SHP77 (cell line): ENCODE results near the gene FRMD1.

Source experiments
- DNase-seq, 2 experiments: peaks; one replicate each; lab custom pipeline; 2025; lab: John Stamatoyannopoulos, UW

Gene FRMD1

DNA sequence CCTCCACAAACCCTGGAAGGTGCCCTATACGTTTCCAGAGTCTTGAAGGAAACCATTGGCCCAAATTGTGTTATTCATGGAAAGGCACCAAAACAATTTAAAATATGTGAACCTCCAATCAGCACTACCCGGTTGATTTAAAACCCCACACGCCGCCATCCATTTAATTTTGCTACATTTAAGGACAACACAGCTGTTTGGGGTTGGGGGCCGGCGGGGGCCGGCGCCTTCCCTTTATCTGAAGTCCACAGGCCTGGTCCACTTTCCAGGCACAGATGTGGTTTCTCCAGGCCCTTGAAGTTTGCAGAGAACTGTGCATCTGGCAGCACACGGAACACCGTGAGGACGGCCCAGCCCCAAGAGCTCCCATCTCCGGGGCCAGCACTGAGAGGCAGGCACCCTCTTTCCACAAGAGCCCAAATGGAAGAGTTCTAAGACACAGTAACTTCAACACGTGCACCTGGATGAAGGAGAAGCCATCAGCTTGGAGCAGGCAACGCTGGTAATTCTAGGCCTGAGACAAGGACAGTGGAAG, 16.8 kb upstream of the FRMD1 start:
- no peak for DNase-seq

DNA sequence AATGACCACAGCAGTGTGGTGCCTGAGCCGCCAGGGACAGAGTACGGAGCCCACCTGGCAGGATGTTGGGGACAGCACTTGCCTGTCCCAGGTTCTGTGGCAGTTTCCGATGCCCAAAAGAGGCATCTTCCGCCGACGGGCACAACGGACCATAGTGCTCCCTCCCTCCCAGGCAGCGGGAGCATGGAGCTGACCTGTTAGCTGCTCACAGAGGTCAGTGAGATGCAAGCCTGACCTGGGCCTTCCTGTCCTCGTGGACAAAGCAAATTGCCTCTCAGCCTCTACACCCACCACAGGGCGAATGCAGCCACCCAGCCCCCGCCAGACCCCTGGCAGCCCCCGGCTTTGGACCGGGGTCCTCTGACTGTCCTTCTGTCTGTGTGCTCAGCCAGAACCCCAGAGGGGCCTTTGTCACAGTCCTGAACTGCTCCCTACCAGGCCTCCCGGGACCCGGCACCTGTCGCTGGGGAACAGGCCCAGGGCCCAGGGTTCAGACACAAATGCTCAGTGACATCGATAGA, 16.2 kb upstream of the FRMD1 start:
- DNase-seq = no peak

GRCh38 chr6:168093634-168094033, 14.6 kb upstream of the FRMD1 start:
- DNase-seq = no peak

DNA sequence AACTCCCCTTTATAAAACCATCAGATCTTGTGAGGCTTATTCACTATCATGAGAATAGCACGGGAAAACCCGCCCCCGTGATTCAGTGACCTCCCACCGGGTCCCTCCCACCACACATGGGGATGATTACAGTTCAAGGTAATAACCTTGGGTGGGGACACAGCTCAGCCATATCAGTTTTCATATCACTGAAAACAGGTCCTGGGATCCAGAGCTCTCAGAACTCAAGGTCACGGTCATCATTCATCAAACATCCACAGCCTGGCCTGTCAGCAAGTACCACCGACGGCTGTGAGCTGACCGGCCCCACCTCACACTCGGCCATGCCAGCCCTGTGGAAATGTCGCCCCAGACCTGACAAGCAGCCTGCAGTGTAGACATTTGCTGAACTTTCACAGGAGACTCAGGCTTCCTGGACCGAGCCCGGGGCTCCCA, 14.1 kb upstream of the FRMD1 start:
- no peak for DNase-seq

GRCh38 chr6:168092541-168092940, 13.5 kb upstream of the FRMD1 start:
- DNase-seq = no peak

GRCh38 chr6:168091381-168092264, 12.6 kb upstream of the FRMD1 start:
- DNase-seq = peak in 1 of 2 experiments; percentile 41

DNA sequence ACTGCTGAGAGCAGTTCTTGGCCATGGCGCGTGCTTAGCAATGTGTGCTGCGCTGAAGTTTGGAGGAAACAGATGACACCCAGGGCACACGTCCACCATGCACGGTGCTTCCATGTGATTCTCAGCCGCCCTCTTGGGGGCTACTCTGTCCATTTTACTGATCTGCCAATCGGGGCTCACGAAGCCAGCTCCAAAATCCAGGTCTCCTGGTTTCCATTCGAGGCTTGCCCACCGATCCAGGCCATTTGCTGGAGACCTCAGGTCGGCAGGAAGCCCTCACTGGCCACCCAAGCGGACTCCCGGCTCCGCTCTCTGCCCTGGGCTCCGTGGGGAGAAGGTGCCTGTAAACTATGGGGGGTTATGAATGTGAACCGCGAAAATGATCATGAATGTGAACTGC, 11.7 kb upstream of the FRMD1 start:
- DNase-seq = no peak

- DNase-seq = no peak
These were observed 11.2 kb upstream of the FRMD1 start for GRCh38 chr6:168090064-168090690.

- DNase-seq = peak in 1 of 2 experiments; percentile 39
These were observed 10.4 kb upstream of the FRMD1 start for GRCh38 chr6:168089186-168090063.

DNA sequence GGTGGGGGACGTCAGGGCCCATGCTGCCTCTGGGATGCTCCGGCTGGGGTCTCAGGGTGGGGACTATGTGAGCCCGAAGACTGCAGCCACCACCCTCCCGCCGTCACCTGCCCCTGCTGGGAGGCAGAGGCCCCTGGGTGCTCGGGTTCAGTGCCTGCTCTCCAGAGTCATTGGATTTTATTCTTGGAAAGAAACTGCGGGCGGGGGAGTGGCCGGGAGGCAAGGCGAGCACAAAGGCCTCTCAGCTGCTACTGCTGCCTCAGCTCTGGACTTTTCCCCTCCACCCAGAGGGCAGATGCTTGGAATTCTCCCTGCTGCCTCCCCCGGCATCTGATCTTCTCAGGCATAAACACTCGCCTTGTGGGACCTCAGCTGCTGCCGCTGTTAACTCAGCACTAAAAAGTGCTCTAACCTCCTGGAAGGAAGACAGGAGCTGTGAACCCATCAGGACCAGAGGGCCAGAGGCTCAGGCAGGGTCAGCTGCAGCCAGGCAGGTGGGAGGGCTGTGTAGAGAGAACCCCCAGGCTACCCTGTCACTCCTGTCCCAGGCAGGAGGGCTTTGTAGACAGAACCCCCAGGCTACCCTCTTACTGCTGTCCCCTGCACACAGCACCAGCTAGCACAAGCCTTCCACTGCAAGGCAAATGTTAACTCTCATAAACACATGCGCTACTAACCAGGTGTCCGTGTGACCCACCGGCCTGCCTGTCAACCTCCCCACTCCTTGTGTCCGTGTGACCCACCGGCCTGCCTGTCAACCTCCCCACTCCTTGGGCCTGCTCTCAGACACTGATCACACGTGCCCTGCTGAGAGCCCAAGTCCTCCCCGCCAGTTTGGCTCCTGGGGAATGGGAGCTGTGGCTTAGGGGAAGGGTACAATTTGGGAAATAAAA, 9.4 kb upstream of the FRMD1 start:
- no peak for DNase-seq

- no peak for DNase-seq
These were observed 8.6 kb upstream of the FRMD1 start for GRCh38 chr6:168087436-168088160.

DNA sequence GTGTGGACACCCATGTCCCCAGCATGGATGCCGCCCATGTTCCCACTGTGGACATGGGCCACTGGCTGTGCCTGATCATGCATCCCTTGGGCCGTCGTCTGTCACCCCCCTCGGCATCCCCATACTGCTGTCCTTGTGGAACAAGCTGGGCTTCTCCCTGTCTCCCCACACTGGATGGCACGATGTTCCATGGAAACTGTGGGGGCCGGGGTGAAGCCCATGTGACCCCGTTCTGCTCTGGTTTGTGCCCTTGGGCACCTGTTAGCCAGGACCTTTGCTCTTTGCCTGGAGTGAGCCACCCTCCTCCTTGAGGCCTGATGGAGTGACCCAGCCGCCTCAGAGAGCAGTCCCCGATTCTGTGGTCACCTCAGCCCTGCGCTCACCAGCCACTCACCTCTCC, 7.6 kb upstream of the FRMD1 start:
- no peak for DNase-seq

GRCh38 chr6:168086066-168086465, 7.1 kb upstream of the FRMD1 start:
- DNase-seq = no peak

DNA sequence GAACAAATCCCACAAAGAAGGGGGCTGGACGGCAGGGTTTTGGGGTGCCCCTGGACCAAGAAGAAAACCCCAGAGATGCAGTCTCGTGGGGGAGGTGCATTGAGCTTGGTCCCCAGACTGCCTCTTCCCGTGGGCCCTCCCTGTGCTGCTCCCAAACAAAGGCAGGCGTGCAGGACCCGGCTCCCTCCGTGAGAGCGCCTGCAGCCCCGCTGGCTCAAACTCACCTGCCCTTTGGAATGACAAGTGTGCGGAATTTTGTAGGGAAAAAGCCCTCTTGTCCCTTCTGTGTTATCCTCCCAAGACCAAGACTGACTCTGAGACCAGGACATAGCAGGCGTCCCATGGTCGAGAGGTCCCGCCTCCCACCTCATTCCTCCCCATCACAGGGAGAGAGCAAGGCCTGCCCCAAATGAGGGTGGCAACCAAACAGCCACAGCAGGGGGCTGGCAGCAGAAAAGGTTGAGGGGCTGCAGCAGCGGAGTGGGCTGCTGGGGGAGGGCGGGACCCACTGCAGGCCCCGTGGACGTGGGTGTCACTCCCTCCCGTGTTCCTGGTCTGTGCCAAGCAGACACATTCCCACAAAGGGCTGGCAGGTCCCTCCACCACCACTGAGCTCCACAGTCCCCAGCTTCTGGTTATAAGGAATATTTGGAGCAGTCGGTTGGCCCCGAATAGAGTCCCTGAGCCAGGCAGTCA, 5.6 kb upstream of the FRMD1 start:
- no peak for DNase-seq

GRCh38 chr6:168083514-168083885, 4.5 kb upstream of the FRMD1 start:
- no peak for DNase-seq

- DNase-seq = no peak
These were observed 4.0 kb upstream of the FRMD1 start for GRCh38 chr6:168082860-168083513.

DNA sequence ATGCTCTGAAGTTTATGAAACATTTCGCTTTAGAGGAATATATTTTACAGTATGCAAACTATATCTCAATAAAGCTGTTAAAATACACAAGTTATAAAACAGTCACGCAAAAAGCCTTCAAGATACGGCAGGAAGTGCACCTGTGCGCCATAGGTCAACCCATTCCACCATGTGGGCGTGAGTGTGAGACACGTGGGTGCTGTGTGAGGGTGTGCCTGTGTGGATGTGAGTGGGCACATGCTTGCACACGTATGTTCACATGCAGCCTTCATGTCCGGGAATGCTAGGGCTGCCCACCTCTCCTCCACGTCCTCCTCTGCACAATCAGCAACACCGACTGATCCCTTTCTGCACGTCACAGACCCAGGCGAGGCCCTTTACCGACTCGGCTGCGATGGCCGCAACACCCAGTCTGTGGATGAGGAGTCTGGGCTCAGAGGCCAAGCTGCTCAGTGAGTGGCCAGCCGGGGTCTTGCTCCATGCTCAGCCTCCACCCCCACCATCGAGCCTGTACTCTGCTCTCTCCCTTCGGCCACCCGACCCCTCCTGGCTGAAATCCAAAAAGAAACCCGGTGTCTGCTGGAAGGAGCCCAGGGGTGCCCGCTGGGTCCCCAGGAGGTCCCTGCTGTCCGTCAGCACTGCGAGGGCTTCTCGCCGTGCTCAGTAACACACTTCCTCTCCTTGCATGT, 3.0 kb upstream of the FRMD1 start:
- DNase-seq = no peak

DNA sequence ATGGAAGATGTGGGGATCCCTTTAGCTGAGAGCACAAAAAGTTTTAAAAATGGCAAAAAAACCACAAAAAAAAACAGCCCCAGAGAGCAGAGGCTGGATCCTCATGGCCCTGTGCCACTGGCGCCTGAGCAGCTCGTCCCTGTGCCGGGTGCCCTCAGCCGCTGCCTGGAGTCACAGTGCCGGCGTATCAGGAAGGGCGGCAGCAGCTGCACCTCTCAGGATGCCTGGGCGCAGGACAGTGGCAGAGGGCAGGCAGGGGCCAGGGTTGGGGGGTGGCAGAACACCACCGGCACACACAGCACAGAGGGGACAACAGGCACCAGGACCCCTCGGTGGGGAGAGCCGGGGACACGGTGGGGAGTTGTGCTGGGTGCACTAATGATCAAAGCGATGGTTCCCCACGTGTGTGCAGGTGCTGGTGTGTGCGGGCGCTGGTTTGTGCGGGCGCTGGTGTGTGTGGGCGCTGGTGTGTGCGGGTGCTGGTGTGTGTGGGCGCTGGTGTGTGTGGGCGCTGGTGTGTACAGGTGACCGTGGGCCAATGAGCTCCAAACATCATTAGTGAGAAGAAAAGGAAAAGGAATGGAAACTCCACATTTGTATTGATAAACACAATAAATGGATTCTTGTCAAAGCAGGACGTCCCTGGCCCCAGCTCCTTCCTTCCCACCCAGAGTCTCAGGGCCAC, 1.5 kb upstream of the FRMD1 start:
- no peak for DNase-seq
